ENCODE measurements around the gene PSORS1C1. TPM values are rescaled to one million over a fixed set of nuclear protein-coding genes. Genes with fewer than 3 reads are reported as not detected.

Gene PSORS1C1
- polyA plus RNA-seq, 1 of the 3 experiments (the other 2 are of a cell fraction): 3.1 TPM

DNA sequence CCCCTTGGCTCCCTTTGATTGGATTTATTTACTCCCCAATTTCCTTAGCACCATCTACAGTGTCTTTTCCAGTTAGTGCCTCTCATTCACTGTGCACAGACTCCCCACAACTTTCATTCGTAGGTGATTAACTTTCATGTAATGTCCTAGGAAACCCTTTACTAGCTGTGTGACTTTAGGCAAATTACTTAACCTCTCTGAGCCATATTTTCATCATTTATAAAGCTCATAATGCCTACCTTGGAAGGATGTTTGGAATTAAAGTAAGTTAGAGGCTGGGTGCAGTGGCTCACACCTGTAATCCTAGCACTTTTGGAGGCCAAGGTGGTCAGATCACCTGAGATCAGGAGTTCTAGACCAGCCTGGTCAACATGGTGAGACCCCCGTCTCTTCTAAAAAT lies 22.4 kb upstream of the PSORS1C1 start:
- Histone ChIP-seq H3K4me2 (no peak overlapping the region), H3K79me2 (ENCODE audit: insufficient read depth) (no peaks in the 10 kb centered on the region; the same call in 1 of the 2 replicates), H3K9me3 (no peaks in the 10 kb centered on the region), H3K36me3 (replicated peaks in 1 of 2; ENCODE audit: control insufficient read depth in 1 of 2, insufficient read depth in 2 of 2, low read length in 1 of 2) (no peaks in the 10 kb centered on the region), H3K9ac (no peak overlapping the region), H3K27me3 (ENCODE audit: insufficient read depth) (no peaks in the 10 kb centered on the region), H3K27ac (ENCODE audit: low read depth in 2 of 2, low read length in 1 of 2) (no peak overlapping the region), H4K20me1 (ENCODE audit: insufficient read depth) (no peaks in the 10 kb centered on the region), H3K4me1 (ENCODE audit: control insufficient read depth in 1 of 2, insufficient read depth in 2 of 2, low read depth in 1 of 2, low read length in 1 of 2) (peaks cover 8 to 15% of the 10 kb centered on the region in 2 experiments; a peak in 3 of 4 replicates), H3K4me3 (ENCODE audit: low read depth in 2 of 2, low read length in 1 of 2) (no peak overlapping the region), H3K9me2 (no peaks in the 10 kb centered on the region), H2AFZ (ENCODE audit: low read depth) (no peak overlapping the region), H3F3A (replicated peaks; ENCODE audit: insufficient read depth) (peaks cover 21% of the 10 kb centered on the region)
- DNase-seq: no peak
- no peak for TF ChIP-seq RAD21 (IDR thresholded peaks at IDR 0.05; ENCODE audit: low read length)
- TF ChIP-seq RXRA (IDR thresholded peaks at IDR 0.05; ENCODE audit: borderline replicate concordance, low read depth): no peak
- TF ChIP-seq TAF1 (IDR thresholded peaks at IDR 0.05; ENCODE audit: borderline replicate concordance, low read depth, low read length): no peak
- TF ChIP-seq FOSL2 (IDR thresholded peaks at IDR 0.05; ENCODE audit: borderline replicate concordance, low read depth): no peak
- TF ChIP-seq, protein P1, sequence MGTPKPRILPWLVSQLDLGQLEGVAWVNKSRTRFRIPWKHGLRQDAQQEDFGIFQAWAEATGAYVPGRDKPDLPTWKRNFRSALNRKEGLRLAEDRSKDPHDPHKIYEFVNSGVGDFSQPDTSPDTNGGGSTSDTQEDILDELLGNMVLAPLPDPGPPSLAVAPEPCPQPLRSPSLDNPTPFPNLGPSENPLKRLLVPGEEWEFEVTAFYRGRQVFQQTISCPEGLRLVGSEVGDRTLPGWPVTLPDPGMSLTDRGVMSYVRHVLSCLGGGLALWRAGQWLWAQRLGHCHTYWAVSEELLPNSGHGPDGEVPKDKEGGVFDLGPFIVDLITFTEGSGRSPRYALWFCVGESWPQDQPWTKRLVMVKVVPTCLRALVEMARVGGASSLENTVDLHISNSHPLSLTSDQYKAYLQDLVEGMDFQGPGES (IDR thresholded peaks at IDR 0.05; ENCODE audit: low read depth, low read length): no peak
- no peak for TF ChIP-seq POLR2AphosphoS5 (IDR thresholded peaks at IDR 0.05; ENCODE audit: low read depth, low read length)
- TF ChIP-seq, protein P2, sequence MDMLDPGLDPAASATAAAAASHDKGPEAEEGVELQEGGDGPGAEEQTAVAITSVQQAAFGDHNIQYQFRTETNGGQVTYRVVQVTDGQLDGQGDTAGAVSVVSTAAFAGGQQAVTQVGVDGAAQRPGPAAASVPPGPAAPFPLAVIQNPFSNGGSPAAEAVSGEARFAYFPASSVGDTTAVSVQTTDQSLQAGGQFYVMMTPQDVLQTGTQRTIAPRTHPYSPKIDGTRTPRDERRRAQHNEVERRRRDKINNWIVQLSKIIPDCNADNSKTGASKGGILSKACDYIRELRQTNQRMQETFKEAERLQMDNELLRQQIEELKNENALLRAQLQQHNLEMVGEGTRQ (IDR thresholded peaks at IDR 0.05; ENCODE audit: borderline replicate concordance, low read depth, low read length): no peak
- TF ChIP-seq ELF1 (IDR thresholded peaks at IDR 0.05): no peak
- TF ChIP-seq, protein P3, sequence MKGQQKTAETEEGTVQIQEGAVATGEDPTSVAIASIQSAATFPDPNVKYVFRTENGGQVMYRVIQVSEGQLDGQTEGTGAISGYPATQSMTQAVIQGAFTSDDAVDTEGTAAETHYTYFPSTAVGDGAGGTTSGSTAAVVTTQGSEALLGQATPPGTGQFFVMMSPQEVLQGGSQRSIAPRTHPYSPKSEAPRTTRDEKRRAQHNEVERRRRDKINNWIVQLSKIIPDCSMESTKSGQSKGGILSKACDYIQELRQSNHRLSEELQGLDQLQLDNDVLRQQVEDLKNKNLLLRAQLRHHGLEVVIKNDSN (IDR thresholded peaks at IDR 0.05; ENCODE audit: borderline replicate concordance, low read depth): no peak
- TF ChIP-seq YY1 (IDR thresholded peaks at IDR 0.05; ENCODE audit: low read depth): no peak
- no peak for TF ChIP-seq MXI1 (IDR thresholded peaks at IDR 0.05; ENCODE audit: low read depth, low read length)
- ChIA-PET CTCF (interaction anchor here (0.7 to 2.4 kb wide), 5 partner anchors 9 to 552 kb away, joined by 3 to 12 read pairs (median 4); no protein-coding TSS in a partner anchor), POLR2A (no interaction called here)
- WGBS (ENCODE audit: low lambda C conversion rate): 71% methylated on average over 2 of the region's 2 CpGs

DNA sequence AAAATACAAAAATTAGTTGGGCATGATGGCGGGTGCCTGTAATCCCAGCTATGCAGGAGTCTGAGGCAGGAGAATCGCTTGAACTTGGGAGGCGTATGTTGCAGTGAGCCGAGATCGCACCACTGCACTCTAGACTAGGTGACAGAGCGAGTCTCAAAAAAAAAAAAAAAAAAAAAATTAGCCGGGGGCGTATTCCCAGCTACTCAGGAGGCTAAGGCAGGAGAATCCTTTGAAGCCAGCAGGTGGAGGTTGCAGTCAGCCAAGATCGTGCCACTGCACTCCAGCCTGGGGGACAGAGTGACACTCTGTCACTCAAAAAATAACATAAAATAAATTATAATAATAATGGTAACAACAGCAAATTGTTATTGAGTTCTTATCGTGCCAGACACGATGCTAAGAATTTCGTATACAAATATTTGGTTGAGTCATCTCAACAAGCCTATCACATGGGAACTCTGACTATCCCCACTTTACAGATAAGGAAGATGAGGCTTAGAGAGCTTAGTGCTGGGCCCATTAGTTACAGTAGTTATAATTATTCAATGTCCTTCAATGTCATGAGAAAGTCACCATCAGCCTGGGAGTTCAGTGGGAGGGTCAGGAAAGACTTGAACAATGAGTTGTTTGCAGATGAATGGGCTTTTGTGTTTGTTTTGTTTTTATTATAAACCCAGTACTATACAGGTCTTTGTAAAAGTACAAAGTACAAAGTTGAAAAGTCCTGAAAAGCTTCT lies 21.7 kb upstream of the PSORS1C1 start:
- Histone ChIP-seq H3K9ac (no peak overlapping the region), H3K4me1 (ENCODE audit: control insufficient read depth in 1 of 2, insufficient read depth in 2 of 2, low read depth in 1 of 2, low read length in 1 of 2) (peaks cover 8 to 13% of the 10 kb centered on the region in 2 experiments; a peak in 2 of 4 replicates), H3K27me3 (ENCODE audit: insufficient read depth) (no peaks in the 10 kb centered on the region), H3K27ac (ENCODE audit: low read depth in 2 of 2, low read length in 1 of 2) (no peak overlapping the region), H3F3A (replicated peaks; ENCODE audit: insufficient read depth) (peaks cover 16% of the 10 kb centered on the region), H3K36me3 (replicated peaks in 1 of 2; ENCODE audit: control insufficient read depth in 1 of 2, insufficient read depth in 2 of 2, low read length in 1 of 2) (no peaks in the 10 kb centered on the region), H3K79me2 (ENCODE audit: insufficient read depth) (no peaks in the 10 kb centered on the region; the same call in 1 of the 2 replicates), H3K9me2 (no peaks in the 10 kb centered on the region), H3K4me2 (no peak overlapping the region), H4K20me1 (ENCODE audit: insufficient read depth) (no peaks in the 10 kb centered on the region), H2AFZ (ENCODE audit: low read depth) (no peak overlapping the region), H3K4me3 (ENCODE audit: low read depth in 2 of 2, low read length in 1 of 2) (no peak overlapping the region), H3K9me3 (no peaks in the 10 kb centered on the region)
- no peak for DNase-seq
- POLR2A ChIA-PET: interaction anchor here (0.7 kb wide), 1 partner anchor 179 kb away, joined by 4 read pairs; the partner anchor contains the start of gene VARS2
- TF ChIP-seq, protein P4, sequence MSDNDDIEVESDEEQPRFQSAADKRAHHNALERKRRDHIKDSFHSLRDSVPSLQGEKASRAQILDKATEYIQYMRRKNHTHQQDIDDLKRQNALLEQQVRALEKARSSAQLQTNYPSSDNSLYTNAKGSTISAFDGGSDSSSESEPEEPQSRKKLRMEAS (IDR thresholded peaks at IDR 0.05; ENCODE audit: low read depth): no peak
- TF ChIP-seq TAF1 (IDR thresholded peaks at IDR 0.05; ENCODE audit: borderline replicate concordance, low read depth, low read length) (no peak), MXI1 (IDR thresholded peaks at IDR 0.05; ENCODE audit: low read depth, low read length) (no peak), YY1 (IDR thresholded peaks at IDR 0.05; ENCODE audit: low read depth) (no peak), RXRA (IDR thresholded peaks at IDR 0.05; ENCODE audit: borderline replicate concordance, low read depth) (no peak), GABPA (IDR thresholded peaks at IDR 0.05; ENCODE audit: low read depth) (no peak), NFIC (IDR thresholded peaks at IDR 0.05; ENCODE audit: borderline replicate concordance) (no peak), FOXJ3 (CRISPR knock-in tag; IDR thresholded peaks at IDR 0.05) (no peak), TCF12 (IDR thresholded peaks at IDR 0.05) (no peak)
- TF ChIP-seq, protein P2 (IDR thresholded peaks at IDR 0.05; ENCODE audit: borderline replicate concordance, low read depth, low read length): no peak
- CTCF ChIA-PET: interaction anchor here (0.6 to 2.6 kb wide), 13 partner anchors 9 to 414 kb away, joined by 3 to 11 read pairs (median 3); no protein-coding TSS in a partner anchor
- 77% methylated on average over 12 of the region's 12 CpGs for WGBS (ENCODE audit: low lambda C conversion rate)
